ENCODE data around the gene TRAP1. TPM values are rescaled to one million over a fixed set of nuclear protein-coding genes. Genes with fewer than 3 reads are reported as not detected.
A peak's percentile ranks its signal among the peaks of the same experiment; 100 is the strongest.
"Not testable (repeated sequence)": the region's sequence is repeated elsewhere in the genome, so short reads cannot be mapped to it uniquely, and the experiment has no call there.

TRAP1 gene
- total RNA-seq, 1 experiment from 2014 or later: 93.8 TPM

DNA sequence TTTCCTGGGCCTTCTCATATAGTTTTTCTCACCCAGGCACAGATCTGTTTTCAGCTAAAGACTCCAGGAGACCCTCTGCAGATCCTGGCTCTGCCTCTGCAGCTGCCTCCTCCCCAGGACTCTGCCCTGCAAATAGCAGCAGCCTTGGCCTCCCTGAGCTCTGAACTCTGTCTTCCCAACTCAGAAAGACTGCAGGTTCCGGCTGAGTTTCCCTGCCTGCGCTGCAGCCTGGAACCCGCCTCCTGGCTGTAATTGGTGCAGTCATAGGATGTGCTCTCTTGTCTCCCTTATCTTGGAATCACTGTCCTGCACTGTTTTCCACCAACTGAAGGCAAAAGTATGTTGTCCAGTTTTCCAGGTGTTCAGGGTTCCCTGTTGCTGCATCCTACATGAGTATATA lies 77.1 kb downstream of the TRAP1 start:
- DNase-seq (ENCODE audit: low spot score): no peak
- in situ Hi-C loops (cut with HindIII; ENCODE audit: low sequenced_read_pairs): loop anchor here (10.0 kb wide), 1 partner anchor 115 kb away; no protein-coding TSS in a partner anchor

GRCh38 chr16:3638916-3639644 lies 78.2 kb downstream of the TRAP1 start:
- no peak for DNase-seq (ENCODE audit: low spot score)
- in situ Hi-C loops (cut with HindIII; ENCODE audit: low sequenced_read_pairs): no loop called here

GRCh38 chr16:3637371-3637923 lies 79.9 kb downstream of the TRAP1 start:
- no peak for DNase-seq (ENCODE audit: low spot score)
- in situ Hi-C loops (cut with HindIII; ENCODE audit: low sequenced_read_pairs): no loop called here

- DNase-seq (ENCODE audit: low spot score): no peak
These were observed 91.2 kb downstream of the TRAP1 start for GRCh38 chr16:3625911-3626732.

DNA sequence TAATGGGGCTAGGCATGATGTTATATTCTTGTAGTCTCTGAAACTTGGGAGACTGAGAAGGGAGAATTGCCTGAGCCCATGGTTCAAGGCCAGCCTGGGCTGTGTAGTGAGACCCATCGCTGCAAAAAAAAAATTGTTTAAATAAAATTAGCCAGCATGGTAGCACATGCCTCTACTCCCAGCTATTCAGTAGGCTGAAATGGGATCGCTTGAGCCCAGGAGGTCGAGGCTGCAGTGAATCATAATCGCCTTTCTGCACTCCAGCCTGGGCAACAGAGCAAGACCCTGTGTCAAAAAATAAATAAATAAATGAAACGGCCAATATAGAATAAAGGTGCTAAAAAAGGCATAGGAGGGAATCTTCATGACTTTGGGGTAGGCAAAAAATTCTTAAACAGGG lies 92.0 kb downstream of the TRAP1 start:
- DNase-seq (ENCODE audit: low spot score): no peak

More at GRCh38 chr16:3625911-3626732, 91.2 kb downstream of the TRAP1 start:
- in situ Hi-C loops (cut with HindIII; ENCODE audit: low sequenced_read_pairs): no loop called here

GRCh38 chr16:3623642-3624041 lies 93.7 kb downstream of the TRAP1 start:
- in situ Hi-C loops (cut with HindIII; ENCODE audit: low sequenced_read_pairs): no loop called here

More for the DNA sequence above, 92.0 kb downstream of the TRAP1 start:
- in situ Hi-C loops (cut with HindIII; ENCODE audit: low sequenced_read_pairs): no loop called here

DNA sequence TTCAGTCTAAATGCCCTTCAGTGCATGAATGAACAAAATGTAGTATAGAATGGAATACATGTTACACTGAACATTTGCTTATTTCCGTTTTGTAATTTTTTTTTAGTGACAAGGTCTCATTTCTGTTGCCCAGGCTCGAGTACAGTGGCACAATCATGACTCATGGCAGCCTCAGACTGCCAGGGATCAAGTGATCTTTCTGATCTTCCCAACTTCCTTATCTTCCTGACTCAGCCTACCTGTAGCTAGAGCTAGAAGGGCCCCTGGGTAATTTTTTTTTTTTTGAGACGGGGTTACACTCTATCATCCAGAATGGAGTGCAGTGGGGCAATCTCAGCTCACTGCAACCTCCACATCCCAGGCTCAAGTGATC lies 98.6 kb downstream of the TRAP1 start:
- in situ Hi-C loops (cut with HindIII; ENCODE audit: low sequenced_read_pairs): no loop called here
- no peak for DNase-seq (ENCODE audit: low spot score)

More at GRCh38 chr16:3623642-3624041, 93.7 kb downstream of the TRAP1 start:
- DNase-seq (ENCODE audit: low spot score): no peak

GRCh38 chr16:3612510-3613466 lies 104.5 kb downstream of the TRAP1 start:
- DNase-seq (ENCODE audit: low spot score): no peak

DNA sequence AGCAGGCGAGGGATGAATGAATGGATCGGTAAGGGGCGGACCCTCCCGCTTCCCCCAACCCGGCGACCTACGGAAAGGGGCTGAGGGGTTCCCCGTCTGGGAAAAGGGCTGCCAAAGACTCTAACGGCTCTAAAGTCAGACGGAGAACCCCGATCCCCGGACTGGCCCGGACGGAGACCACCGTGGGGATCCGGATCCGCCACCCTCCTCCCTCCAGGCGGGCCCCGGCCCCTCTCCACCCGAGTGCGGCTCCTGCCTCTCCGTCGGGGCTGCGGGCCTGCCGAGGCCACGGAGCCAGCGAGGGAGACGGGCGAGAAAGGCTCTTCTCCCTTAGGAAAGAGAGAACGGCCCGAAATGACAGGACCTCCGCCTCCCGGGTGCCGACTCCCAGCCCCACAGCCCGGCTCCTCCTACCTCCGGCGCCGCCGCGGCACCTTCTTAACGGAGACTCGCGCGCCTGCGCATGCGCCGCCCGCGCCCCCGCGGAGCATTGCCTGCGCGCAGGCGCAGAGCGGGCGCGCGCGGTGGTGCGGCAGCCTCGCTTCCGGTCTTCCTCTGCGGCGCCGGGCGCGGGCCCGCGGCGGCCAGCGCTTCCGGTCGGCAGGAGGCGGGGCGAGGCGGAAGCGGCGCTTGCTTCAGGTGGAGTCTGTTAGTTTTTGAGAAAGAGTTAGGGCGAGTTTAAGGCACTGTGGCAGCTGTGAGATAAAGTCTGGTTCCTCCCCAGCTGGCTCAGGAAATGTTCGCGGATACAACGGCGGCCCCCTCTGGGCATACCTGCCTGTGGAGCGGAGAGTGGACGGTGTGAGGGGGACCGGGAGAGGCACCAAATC lies 106.0 kb downstream of the TRAP1 start, which contains the start of gene SLX4:
Gene SLX4 (minus strand): TSS at position 461 of the 830 bp plus-strand sequence. CDS start 2,642 bp downstream, outside the sequence.
- peak; percentile 81 for DNase-seq (ENCODE audit: low spot score)
- in situ Hi-C loops (cut with HindIII; ENCODE audit: low sequenced_read_pairs): no loop called here

More at GRCh38 chr16:3612510-3613466, 104.5 kb downstream of the TRAP1 start:
- in situ Hi-C loops (cut with HindIII; ENCODE audit: low sequenced_read_pairs): no loop called here

GRCh38 chr16:3610698-3611145 lies 106.6 kb downstream of the TRAP1 start:
- peak; percentile 47 for DNase-seq (ENCODE audit: low spot score)
- in situ Hi-C loops (cut with HindIII; ENCODE audit: low sequenced_read_pairs): no loop called here

DNA sequence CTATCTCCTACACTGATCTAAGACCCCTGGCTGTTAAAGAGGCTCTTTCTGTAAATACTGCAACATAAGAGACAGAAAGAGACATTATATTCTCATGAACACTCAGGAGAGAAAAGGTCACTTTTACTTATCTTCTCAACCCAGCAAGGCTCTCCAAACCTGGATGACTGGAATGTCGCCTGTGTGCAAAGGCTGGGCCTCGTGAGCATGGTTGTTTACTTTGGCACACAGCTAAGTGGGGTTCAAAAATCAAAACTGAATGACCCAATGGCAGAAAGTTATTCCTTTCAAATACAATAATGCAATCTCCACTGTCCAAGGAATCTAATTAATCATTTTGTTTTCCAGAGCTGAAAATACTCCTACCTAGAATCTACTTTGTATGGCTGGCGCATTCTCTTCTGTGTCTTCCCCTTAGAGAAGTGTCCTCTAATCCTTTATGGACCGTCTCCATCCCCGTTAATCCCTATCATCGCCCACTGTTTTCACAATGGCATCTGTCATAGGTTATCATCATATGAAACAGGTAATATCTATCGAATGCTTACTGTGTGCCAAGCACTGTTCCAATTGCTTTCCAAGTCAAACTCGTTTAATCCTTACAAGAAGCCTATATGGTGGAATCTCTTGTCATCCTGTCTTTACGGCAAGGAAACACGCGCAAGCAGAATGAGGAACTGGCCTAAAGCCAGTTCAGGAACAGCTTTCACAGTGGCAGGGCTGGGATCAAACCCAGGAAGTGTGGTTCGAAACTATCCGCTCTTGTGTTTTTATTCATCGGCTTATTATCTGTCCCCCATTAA lies 107.2 kb downstream of the TRAP1 start:
- in situ Hi-C loops (cut with HindIII; ENCODE audit: low sequenced_read_pairs): no loop called here
- DNase-seq (ENCODE audit: low spot score): no peak

- DNase-seq (ENCODE audit: low spot score); in situ Hi-C loops (cut with HindIII; ENCODE audit: low sequenced_read_pairs): not testable (repeated sequence)
These were observed 108.3 kb downstream of the TRAP1 start for GRCh38 chr16:3608976-3609375.

- in situ Hi-C loops (cut with HindIII; ENCODE audit: low sequenced_read_pairs): no loop called here
- no peak for DNase-seq (ENCODE audit: low spot score)
These were observed 109.3 kb downstream of the TRAP1 start for GRCh38 chr16:3608069-3608468.
